Lower lobe of right lung (tissue), 2 donors: Measurements from ENCODE around the gene PEPD. TPM values are rescaled to one million over a fixed set of nuclear protein-coding genes. Genes with fewer than 3 reads are reported as not detected.
A peak's percentile ranks its signal among the peaks of the same experiment; 100 is the strongest.

Source experiments
- ATAC-seq, 2 donors: fragments of 200-7000 bp; cut with Tn5 transposase; one replicate each; pipeline ENCODE4 v1.9.1; 2020 to 2022; ENCODE audit warnings: mild to moderate bottlenecking in 2 of 2, moderate library complexity in 2 of 2
- DNase-seq: peaks from one replicate; pipeline ENCODE4 v3.0.0-alpha.2; 2020
- H3K27ac ChIP-seq: fragments of 200-600 bp; one replicate; pipeline ENCODE4 v1.8.0; 2022
- H3K27me3 ChIP-seq: fragments of 200-600 bp; one replicate; pipeline ENCODE4 v1.8.0; 2022; ENCODE audit warnings: low read depth
- H3K36me3 ChIP-seq: fragments of 200-600 bp; one replicate; pipeline ENCODE4 v1.8.0; 2022; ENCODE audit warnings: mild to moderate bottlenecking
- H3K4me1 ChIP-seq: fragments of 200-600 bp; one replicate; pipeline ENCODE4 v1.8.0; 2022
- H3K4me3 ChIP-seq: fragments of 200-600 bp; one replicate; pipeline ENCODE4 v1.8.0; 2022; ENCODE audit warnings: mild to moderate bottlenecking
- H3K9me3 ChIP-seq: fragments of 200-600 bp; one replicate; pipeline ENCODE4 v1.8.0; 2022
- CTCF ChIP-seq: fragments of 200-600 bp; IDR thresholded peaks from one replicate; pipeline ENCODE4 v1.8.0; 2022; ENCODE audit warnings: antibody characterized with exemption, mild to moderate bottlenecking
- intact Hi-C: fragments of 100-400 bp; cut with DNase I; formaldehyde crosslinking; loops from one replicate; pipeline ENCODE4 v1.11.0; 2022
- total RNA-seq: library from RNA; stranded (reverse); fragmentation: NEBNext Ultra II Directional; extraction: Animal tissue kit (Norgen Biotek cat#: 25700); gene quantifications from one replicate; pipeline ENCODE4 v1.2.1, GENCODE V29; 2021
- donor health status: DM: no; HTN: yes; CAD: no; lungs with severe emphysema.

PEPD gene
- total RNA-seq, 1 donor from 2014 or later: 94.0 TPM

GRCh38 chr19:33469171-33470039 is 52.2 kb downstream of the PEPD start:
- Histone ChIP-seq H3K36me3 (no peaks in the 10 kb centered on the region), H3K9me3 (no peaks in the 10 kb centered on the region), H3K27ac (no peak overlapping the region), H3K4me3 (no peak overlapping the region), H3K27me3 (no peaks in the 10 kb centered on the region), H3K4me1 (no peaks in the 10 kb centered on the region)
- DNase-seq (peak; percentile 14), ATAC-seq (no peak)
- TF ChIP-seq CTCF: no peak
- intact Hi-C loops: no loop called here

- no peak for TF ChIP-seq CTCF
- intact Hi-C loops: no loop called here
- H3K27me3 ChIP-seq: no peaks in the 10 kb centered on the region
- no peak overlapping the region for H3K27ac ChIP-seq
- peaks cover 5% of the 10 kb centered on the region for H3K36me3 ChIP-seq
- no peak overlapping the region for H3K4me3 ChIP-seq
- ATAC-seq (no peak), DNase-seq (peak; percentile 44)
- no peaks in the 10 kb centered on the region for H3K4me1 ChIP-seq
- no peaks in the 10 kb centered on the region for H3K9me3 ChIP-seq
These were observed 53.0 kb downstream of the PEPD start for GRCh38 chr19:33468361-33469170.

GRCh38 chr19:33467851-33468250 is 53.7 kb downstream of the PEPD start:
- TF ChIP-seq CTCF: no peak
- no peak for ATAC-seq
- H3K4me3 ChIP-seq: no peak overlapping the region
- peaks cover 12% of the 10 kb centered on the region for H3K36me3 ChIP-seq
- intact Hi-C loops: no loop called here
- DNase-seq: peak; percentile 24
- H3K27ac ChIP-seq: no peak overlapping the region
- no peaks in the 10 kb centered on the region for H3K4me1 ChIP-seq
- no peaks in the 10 kb centered on the region for H3K9me3 ChIP-seq
- H3K27me3 ChIP-seq: no peaks in the 10 kb centered on the region

GRCh38 chr19:33465834-33466233 is 55.8 kb downstream of the PEPD start:
- TF ChIP-seq CTCF: no peak
- intact Hi-C loops: no loop called here
- ATAC-seq (no peak), DNase-seq (no peak)
- H3K36me3 ChIP-seq: peaks cover 26% of the 10 kb centered on the region
- H3K27ac ChIP-seq: no peak overlapping the region
- H3K27me3 ChIP-seq: no peaks in the 10 kb centered on the region
- H3K4me3 ChIP-seq: no peak overlapping the region
- no peaks in the 10 kb centered on the region for H3K4me1 ChIP-seq
- no peaks in the 10 kb centered on the region for H3K9me3 ChIP-seq

- ATAC-seq (no peak), DNase-seq (peak; percentile 17)
- intact Hi-C loops: no loop called here
- Histone ChIP-seq H3K36me3 (peaks cover 26% of the 10 kb centered on the region), H3K4me3 (no peak overlapping the region), H3K9me3 (no peaks in the 10 kb centered on the region), H3K4me1 (no peaks in the 10 kb centered on the region), H3K27ac (no peak overlapping the region), H3K27me3 (no peaks in the 10 kb centered on the region)
- no peak for TF ChIP-seq CTCF
These were observed 56.2 kb downstream of the PEPD start for GRCh38 chr19:33465371-33465770.
